GM12874 (cell line): ENCODE data around the gene CORT.

ENCODE experiments used
- CTCF ChIP-seq: IDR thresholded peaks from 2 replicates; pipeline ENCODE4 v1.5.1; 2011; ENCODE audit warnings: low read depth, mild to moderate bottlenecking, control low read depth, low read length, moderate library complexity; ENCODE audit not compliant: insufficient read depth

Gene CORT

GRCh38 chr1:10457875-10458274, 8.0 kb downstream of the CORT start:
- TF ChIP-seq CTCF, result no peak

- no peak for TF ChIP-seq CTCF
Observed at GRCh38 chr1:10459184-10459583, 9.4 kb downstream of the CORT start.

GRCh38 chr1:10467078-10467477, 17.2 kb downstream of the CORT start:
- TF ChIP-seq CTCF, result no peak

GRCh38 chr1:10470043-10470442, 20.2 kb downstream of the CORT start:
- no peak for TF ChIP-seq CTCF

GRCh38 chr1:10471411-10472219, 21.8 kb downstream of the CORT start:
- TF ChIP-seq CTCF, result no peak

- no peak for TF ChIP-seq CTCF
Observed at GRCh38 chr1:10472220-10473144, 22.7 kb downstream of the CORT start, which contains the start of gene DFFA. TSS of gene DFFA (minus strand) at chr1:10472529. CDS start at chr1:10472458, 71 bp downstream.

GRCh38 chr1:10473145-10473765, 23.4 kb downstream of the CORT start:
- TF ChIP-seq CTCF, result no peak
